CD14-positive monocyte (primary cell): ENCODE measurements around the gene COPB1. TPM values are rescaled to one million over a fixed set of nuclear protein-coding genes. Genes with fewer than 3 reads are reported as not detected.

Source experiments
- DNase-seq, 3 donors: peaks; one replicate each; pipeline ENCODE4 v3.0.0-alpha.2; 2011 to 2022
- H2AFZ ChIP-seq: 2 replicates; pipeline ENCODE4 v1.6.0; 2012; ENCODE audit warnings: mild to moderate bottlenecking, low read depth, low read length, inconsistent platforms; ENCODE audit not compliant: insufficient read depth, poor library complexity, severe bottlenecking
- H3K27ac ChIP-seq, 2 donors: 1 replicate in 1 of 2; 2 replicates in 1 of 2; pipeline ENCODE4 v1.5.1; 2012 to 2013; ENCODE audit warnings: low read length in 2 of 2, control low read depth in 1 of 2, inconsistent platforms in 1 of 2, low read depth in 1 of 2, mild to moderate bottlenecking in 1 of 2
- H3K27me3 ChIP-seq, 2 donors: one replicate each; pipeline versions ENCODE4 v1.6.0 to v1.6.1; 2011 to 2013; ENCODE audit warnings: low read length in 2 of 2; ENCODE audit not compliant: control insufficient read depth in 2 of 2, insufficient read depth in 2 of 2
- H3K36me3 ChIP-seq, 2 donors: replicated peaks in 1 of 2; 1 replicate in 1 of 2; 2 replicates in 1 of 2; pipeline versions ENCODE4 v1.5.1 to v1.6.1; 2012 to 2013; ENCODE audit warnings: low read length in 2 of 2, control low read depth in 1 of 2, inconsistent platforms in 1 of 2, mild to moderate bottlenecking in 1 of 2; ENCODE audit not compliant: insufficient read depth in 2 of 2, control insufficient read depth in 1 of 2
- H3K4me1 ChIP-seq, 2 donors: 1 replicate in 1 of 2; 2 replicates in 1 of 2; pipeline versions ENCODE4 v1.5.1 to v1.6.1; 2012 to 2013; ENCODE audit warnings: low read length in 2 of 2, control low read depth in 1 of 2, inconsistent platforms in 1 of 2, mild to moderate bottlenecking in 1 of 2, moderate library complexity in 1 of 2; ENCODE audit not compliant: insufficient read depth in 2 of 2, control insufficient read depth in 1 of 2
- H3K4me2 ChIP-seq: replicated peaks from 2 replicates; pipeline ENCODE3; 2012; ENCODE audit warnings: low read length, moderate library complexity, mild to moderate bottlenecking; ENCODE audit not compliant: poor library complexity, severe bottlenecking; ENCODE audit errors: extremely low read depth
- H3K4me3 ChIP-seq, 3 experiments: fragments of 200-600 bp in 1 of 3; sonication (generic) in 1 of 3; replicated peaks in 1 of 3; 1 replicate in 2 of 3; 2 replicates in 1 of 3; pipeline ENCODE4 v1.5.1; 2011 to 2013; ENCODE audit warnings: low read length in 3 of 3, mild to moderate bottlenecking in 3 of 3, control low read depth in 2 of 3, low read depth in 2 of 3, inconsistent platforms in 1 of 3, moderate library complexity in 1 of 3
- H3K79me2 ChIP-seq: 2 replicates; pipeline ENCODE4 v1.6.0; 2012; ENCODE audit warnings: mild to moderate bottlenecking, control low read depth, inconsistent platforms, low read length, moderate library complexity; ENCODE audit not compliant: insufficient read depth
- H3K9ac ChIP-seq: 2 replicates; pipeline ENCODE4 v1.6.0; 2017; ENCODE audit warnings: low read length, mild to moderate bottlenecking; ENCODE audit not compliant: insufficient read depth, poor library complexity, severe bottlenecking
- H3K9me3 ChIP-seq, 2 donors: replicated peaks in 1 of 2; 1 replicate in 1 of 2; 2 replicates in 1 of 2; pipeline versions ENCODE4 v1.5.1 to v1.6.1; 2012 to 2013; ENCODE audit warnings: low read length in 2 of 2, control low read depth in 1 of 2; ENCODE audit not compliant: control insufficient read depth in 1 of 2, insufficient read depth in 1 of 2
- H4K20me1 ChIP-seq: 2 replicates; pipeline ENCODE4 v1.6.0; 2012; ENCODE audit warnings: mild to moderate bottlenecking, low read length, control low read depth, moderate library complexity; ENCODE audit not compliant: insufficient read depth
- H3K27ac Mint-ChIP-seq, 7 donors: one replicate each; pipeline ENCODE4 v1.8.0; 2020; ENCODE audit warnings: mild to moderate bottlenecking in 7 of 7, mixed read lengths in 7 of 7, moderate library complexity in 6 of 7, inconsistent platforms in 2 of 7
- H3K27me3 Mint-ChIP-seq, 3 donors: one replicate each; pipeline ENCODE4 v1.8.0; 2021 to 2022; ENCODE audit warnings: low read depth in 3 of 3, mild to moderate bottlenecking in 3 of 3, mixed read lengths in 3 of 3, moderate library complexity in 3 of 3, inconsistent platforms in 1 of 3
- H3K36me3 Mint-ChIP-seq, 2 donors: one replicate each; pipeline ENCODE4 v1.8.0; 2020; ENCODE audit warnings: mixed read lengths in 2 of 2, inconsistent platforms in 1 of 2, mild to moderate bottlenecking in 1 of 2
- H3K4me1 Mint-ChIP-seq: one replicate; pipeline ENCODE4 v1.8.0; 2020; ENCODE audit warnings: mild to moderate bottlenecking, mixed read lengths
- H3K4me3 Mint-ChIP-seq, 2 donors: one replicate each; pipeline ENCODE4 v1.8.0; 2020; ENCODE audit warnings: mild to moderate bottlenecking in 2 of 2, mixed read lengths in 2 of 2, moderate library complexity in 1 of 2
- H3K9me3 Mint-ChIP-seq, 7 donors: one replicate each; pipeline ENCODE4 v1.8.0; 2020 to 2022; ENCODE audit warnings: mixed read lengths in 7 of 7, mild to moderate bottlenecking in 6 of 7, moderate library complexity in 6 of 7, inconsistent platforms in 2 of 7
- CTCF ChIP-seq: fragments of 200-600 bp; IDR thresholded peaks from one replicate; pipeline ENCODE4 v1.8.0; 2022; ENCODE audit warnings: antibody characterized with exemption, mild to moderate bottlenecking
- WGBS: methylation state at CpG from one replicate; pipeline ENCODE4 v1.1.5; 2013; ENCODE audit warnings: missing lambda C conversion rate; ENCODE audit not compliant: insufficient coverage; 5-methylcytosine and 5-hydroxymethylcytosine counted together
- intact Hi-C, 2 donors: fragments of 100-400 bp; cut with micrococcal nuclease; formaldehyde crosslinking; loops; one replicate each; pipeline versions ENCODE4 v1.15.0 to v1.15.1; 2023
- polyA plus RNA-seq, 3 donors: library from polyadenylated mRNA; depleted of rRNA in 1 of 3; unstranded in 2 of 3; stranded (reverse) in 1 of 3; fragments of 300-500 nt in 2 of 3; fragments of >200 nt in 1 of 3; fragmentation: Illumina TruSeq in 2 of 3; gene quantifications; 1 replicate in 2 of 3; 2 replicates in 1 of 3; pipeline ENCODE4 v1.2.3, GENCODE V29; 2012 to 2021

The COPB1 gene
- polyA plus RNA-seq, 3 donors, result 37.8 to 108 (median 87.1) TPM

- no peaks in the 10 kb centered on the region for H4K20me1 ChIP-seq
- Mint-ChIP-seq H3K4me3 (no peak overlapping the region), H3K9me3 (no peaks in the 10 kb centered on the region), H3K27me3 (peaks cover 0 to 1% (median 0%) of the 10 kb centered on the region in 3 donors), H3K36me3 (no peaks in the 10 kb centered on the region), H3K4me1 (peaks cover 2% of the 10 kb centered on the region), H3K27ac (no peak overlapping the region)
- H3K27me3 ChIP-seq, result no peaks in the 10 kb centered on the region
- no peaks in the 10 kb centered on the region for H3K9me3 ChIP-seq
- no peaks in the 10 kb centered on the region for H3K4me1 ChIP-seq
- H3K79me2 ChIP-seq, result no peaks in the 10 kb centered on the region
- no peak overlapping the region for H3K4me2 ChIP-seq
- no peak overlapping the region for H3K4me3 ChIP-seq
- WGBS, result 78% methylated on average over 1 of the region's 3 CpGs
- intact Hi-C loops, result no loop called here
- no peak overlapping the region for H3K27ac ChIP-seq
- no peak overlapping the region for H3K9ac ChIP-seq
- H3K36me3 ChIP-seq, result no peaks in the 10 kb centered on the region
- TF ChIP-seq CTCF, result no peak
- DNase-seq, result no peak
- H2AFZ ChIP-seq, result no peak overlapping the region
Measured at GRCh38 chr11:14420223-14420622, 79.4 kb downstream of the COPB1 start.

- Histone ChIP-seq H3K4me1 (no peaks in the 10 kb centered on the region), H3K79me2 (no peaks in the 10 kb centered on the region), H3K4me2 (no peak overlapping the region), H3K4me3 (no peak overlapping the region), H2AFZ (no peak overlapping the region), H3K9me3 (no peaks in the 10 kb centered on the region), H3K27me3 (no peaks in the 10 kb centered on the region), H3K36me3 (no peaks in the 10 kb centered on the region), H3K27ac (no peak overlapping the region), H4K20me1 (no peaks in the 10 kb centered on the region), H3K9ac (no peak overlapping the region)
- DNase-seq, result no peak
- intact Hi-C loops, result no loop called here
- TF ChIP-seq CTCF, result no peak
- no peaks in the 10 kb centered on the region for H3K36me3 Mint-ChIP-seq
- no peak overlapping the region for H3K27ac Mint-ChIP-seq
- peaks cover 0 to 4% (median 1%) of the 10 kb centered on the region in 3 donors for H3K27me3 Mint-ChIP-seq
- no peaks in the 10 kb centered on the region for H3K9me3 Mint-ChIP-seq
- H3K4me3 Mint-ChIP-seq, result no peak overlapping the region
- WGBS, result 100% methylated on average over 1 of the region's 6 CpGs
- peaks cover 4% of the 10 kb centered on the region for H3K4me1 Mint-ChIP-seq
Measured at GRCh38 chr11:14418801-14419417, 80.7 kb downstream of the COPB1 start.
